H9 (cell line): ENCODE results near the gene SLC17A5. TPM values are rescaled to one million over a fixed set of nuclear protein-coding genes. Genes with fewer than 3 reads are reported as not detected.

Experiments
- DNase-seq: peaks from one replicate; pipeline ENCODE4 v3.0.0-alpha.2; 2017
- H2AFZ ChIP-seq: one replicate; pipeline ENCODE4 v1.6.1; 2013; ENCODE audit warnings: mild to moderate bottlenecking, low read length, control low read depth, moderate library complexity
- H2AK5ac ChIP-seq: 2 replicates; pipeline ENCODE4 v1.6.1; 2013; ENCODE audit warnings: low read length, control low read depth, mixed read lengths; ENCODE audit not compliant: insufficient read length
- H2BK120ac ChIP-seq: one replicate; pipeline ENCODE4 v1.6.1; 2013; ENCODE audit warnings: low read depth, mild to moderate bottlenecking, low read length, control low read depth, inconsistent platforms; ENCODE audit not compliant: poor library complexity, severe bottlenecking
- H2BK12ac ChIP-seq: 2 replicates; pipeline ENCODE4 v1.6.1; 2013; ENCODE audit warnings: low read length, control low read depth, mixed read lengths, low read depth; ENCODE audit not compliant: insufficient read length
- H2BK15ac ChIP-seq: 2 replicates; pipeline ENCODE4 v1.6.1; 2013; ENCODE audit warnings: low read depth, low read length, control low read depth
- H2BK20ac ChIP-seq: one replicate; pipeline ENCODE4 v1.6.1; 2013; ENCODE audit warnings: low read depth, mild to moderate bottlenecking, low read length, control low read depth, inconsistent platforms; ENCODE audit not compliant: poor library complexity, severe bottlenecking
- H2BK5ac ChIP-seq: 2 replicates; pipeline ENCODE4 v1.6.1; 2013; ENCODE audit warnings: low read length, control low read depth, mixed read lengths; ENCODE audit not compliant: insufficient read length
- H3K14ac ChIP-seq: 2 replicates; pipeline ENCODE4 v1.6.1; 2013; ENCODE audit warnings: low read length, control low read depth; ENCODE audit not compliant: insufficient read depth
- H3K18ac ChIP-seq: 2 replicates; pipeline ENCODE4 v1.6.1; 2013; ENCODE audit warnings: low read depth, mild to moderate bottlenecking, mixed read lengths, low read length, control low read depth; ENCODE audit not compliant: insufficient read length
- H3K23ac ChIP-seq: 2 replicates; pipeline ENCODE4 v1.6.1; 2013; ENCODE audit warnings: low read length, control low read depth, mixed read lengths, low read depth; ENCODE audit not compliant: insufficient read length
- H3K23me2 ChIP-seq: 2 replicates; pipeline ENCODE4 v1.6.1; 2013; ENCODE audit warnings: low read depth, mild to moderate bottlenecking, mixed read lengths, low read length, control low read depth; ENCODE audit not compliant: insufficient read length, poor library complexity, severe bottlenecking
- H3K27ac ChIP-seq: 2 replicates; pipeline ENCODE4 v1.5.1; 2013; ENCODE audit warnings: low read length, control low read depth, mixed read lengths, low read depth; ENCODE audit not compliant: insufficient read length
- H3K27me3 ChIP-seq: 2 replicates; pipeline ENCODE4 v1.6.1; 2013; ENCODE audit warnings: low read length, control low read depth, inconsistent platforms; ENCODE audit not compliant: insufficient read depth
- H3K4ac ChIP-seq: 2 replicates; pipeline ENCODE4 v1.6.1; 2013; ENCODE audit warnings: low read depth, mild to moderate bottlenecking, control low read depth, inconsistent platforms, low read length, moderate library complexity
- H3K4me1 ChIP-seq: 2 replicates; pipeline ENCODE4 v1.6.1; 2013; ENCODE audit warnings: low read length, control low read depth, inconsistent platforms; ENCODE audit not compliant: insufficient read depth
- H3K4me2 ChIP-seq: 2 replicates; pipeline ENCODE4 v1.6.1; 2013; ENCODE audit warnings: low read length, control low read depth, mixed read lengths; ENCODE audit not compliant: insufficient read length, insufficient read depth
- H3K56ac ChIP-seq: 2 replicates; pipeline ENCODE4 v1.6.1; 2013; ENCODE audit warnings: low read depth, mild to moderate bottlenecking, mixed read lengths, low read length, control low read depth; ENCODE audit not compliant: insufficient read length
- H3K79me1 ChIP-seq: 2 replicates; pipeline ENCODE4 v1.6.1; 2013; ENCODE audit warnings: low read depth, mild to moderate bottlenecking, moderate library complexity, low read length, control low read depth, inconsistent platforms; ENCODE audit not compliant: insufficient read depth, poor library complexity, severe bottlenecking
- H3K79me2 ChIP-seq: 2 replicates; pipeline ENCODE4 v1.6.1; 2013; ENCODE audit warnings: low read length, control low read depth, inconsistent platforms; ENCODE audit not compliant: insufficient read depth
- H3K9ac ChIP-seq: 2 replicates; pipeline ENCODE4 v1.6.1; 2013; ENCODE audit warnings: low read length, control low read depth, mixed read lengths; ENCODE audit not compliant: insufficient read length; ENCODE audit errors: extremely low read depth
- H3K9me3 ChIP-seq: one replicate; pipeline ENCODE4 v1.6.1; 2013; ENCODE audit warnings: low read depth, low read length, inconsistent platforms; ENCODE audit not compliant: control insufficient read depth
- H3T11ph ChIP-seq: one replicate; pipeline ENCODE4 v1.6.1; 2013; ENCODE audit warnings: mild to moderate bottlenecking, low read length, control low read depth, inconsistent platforms
- H4K20me1 ChIP-seq: one replicate; pipeline ENCODE4 v1.6.1; 2013; ENCODE audit not compliant: control insufficient read depth, insufficient read length, insufficient read depth
- H4K5ac ChIP-seq: 2 replicates; pipeline ENCODE4 v1.6.1; 2013; ENCODE audit warnings: low read depth, mild to moderate bottlenecking, mixed read lengths, low read length, control low read depth; ENCODE audit not compliant: insufficient read length
- H4K8ac ChIP-seq: replicated peaks from 2 replicates; pipeline ENCODE4 v1.6.1; 2013; ENCODE audit warnings: low read length, control low read depth, mixed read lengths, low read depth; ENCODE audit not compliant: insufficient read length
- H4K91ac ChIP-seq: 2 replicates; pipeline ENCODE4 v1.6.1; 2013; ENCODE audit warnings: low read depth, mild to moderate bottlenecking, moderate library complexity, mixed read lengths, low read length, control low read depth; ENCODE audit not compliant: insufficient read length
- H3K27ac Mint-ChIP-seq, 3 experiments: 2 replicates in 2 of 3; 3 replicates in 1 of 3; pipeline ENCODE4 v1.8.0; 2020 to 2021; ENCODE audit warnings: mixed read lengths in 3 of 3, mild to moderate bottlenecking in 1 of 3, moderate library complexity in 1 of 3
- H3K27me3 Mint-ChIP-seq: 2 replicates; pipeline ENCODE4 v1.8.0; 2021; ENCODE audit warnings: low read depth, mild to moderate bottlenecking, moderate library complexity, mixed read lengths
- H3K36me3 Mint-ChIP-seq, 3 experiments: 2 replicates in 2 of 3; 3 replicates in 1 of 3; pipeline ENCODE4 v1.8.0; 2020 to 2021; ENCODE audit warnings: low read depth in 3 of 3, mixed read lengths in 3 of 3; ENCODE audit not compliant: insufficient read depth in 1 of 3
- H3K4me1 Mint-ChIP-seq, 2 experiments: 2 replicates each; pipeline ENCODE4 v1.8.0; 2020; ENCODE audit warnings: mixed read lengths in 2 of 2
- H3K4me3 Mint-ChIP-seq, 2 experiments: 2 replicates in 1 of 2; 3 replicates in 1 of 2; pipeline ENCODE4 v1.8.0; 2020 to 2021; ENCODE audit warnings: mild to moderate bottlenecking in 2 of 2, mixed read lengths in 2 of 2, moderate library complexity in 1 of 2
- H3K9me3 Mint-ChIP-seq, 2 experiments: 2 replicates in 1 of 2; 3 replicates in 1 of 2; pipeline ENCODE4 v1.8.0; 2020; ENCODE audit warnings: mild to moderate bottlenecking in 2 of 2, mixed read lengths in 2 of 2, moderate library complexity in 1 of 2
- CTCF ChIP-seq: fragments of 200-600 bp; sonication (generic); conservative IDR thresholded peaks from 3 replicates; pipeline ENCODE4 v1.8.0; 2021; ENCODE audit warnings: antibody characterized with exemption, mild to moderate bottlenecking
- WGBS: extraction: QIAGEN DNeasy Blood & Tissue Kit; methylation state at CpG from one replicate; pipeline ENCODE4 v1.1.7; 2013; ENCODE audit warnings: missing lambda C conversion rate, low lambda C conversion rate, mixed read lengths; ENCODE audit not compliant: insufficient read length; ENCODE audit errors: extremely low coverage; 5-methylcytosine and 5-hydroxymethylcytosine counted together
- total RNA-seq: library from RNA; stranded (reverse); gene quantifications from 2 replicates; pipeline ENCODE4 v1.2.1, GENCODE V29; 2021

SLC17A5 gene
- total RNA-seq, 1 experiment from 2014 or later, result 8.9 TPM

GRCh38 chr6:73614802-73615201 lies 39.0 kb downstream of the SLC17A5 start:
- no peaks in the 10 kb centered on the region for H3K9me3 ChIP-seq
- H2AK5ac ChIP-seq, result no peak overlapping the region
- no peak overlapping the region for H2BK5ac ChIP-seq
- H4K5ac ChIP-seq, result no peak overlapping the region
- no peak overlapping the region for H4K91ac ChIP-seq
- no peak overlapping the region for H3K4ac ChIP-seq
- H2BK12ac ChIP-seq, result no peak overlapping the region
- H4K8ac ChIP-seq, result no peak overlapping the region
- H3K4me1 ChIP-seq, result no peaks in the 10 kb centered on the region
- H4K20me1 ChIP-seq, result no peaks in the 10 kb centered on the region
- Mint-ChIP-seq H3K27ac (no peak overlapping the region), H3K27me3 (no peaks in the 10 kb centered on the region), H3K4me1 (peaks cover under 1% of the 10 kb centered on the region in 2 experiments; a peak in 2 of 4 replicates), H3K4me3 (no peak overlapping the region), H3K36me3 (peaks cover 0 to 9% (median 5%) of the 10 kb centered on the region in 3 experiments; a peak in 5 of 7 replicates), H3K9me3 (no peaks in the 10 kb centered on the region)
- no peak overlapping the region for H3K4me2 ChIP-seq
- H3K56ac ChIP-seq, result no peak overlapping the region
- H3K23ac ChIP-seq, result no peak overlapping the region
- H3K23me2 ChIP-seq, result no peaks in the 10 kb centered on the region
- H2BK120ac ChIP-seq, result no peak overlapping the region
- no peak overlapping the region for H2BK15ac ChIP-seq
- DNase-seq, result no peak
- no peak overlapping the region for H3T11ph ChIP-seq
- no peaks in the 10 kb centered on the region for H3K79me2 ChIP-seq
- H2BK20ac ChIP-seq, result no peak overlapping the region
- TF ChIP-seq CTCF, result no peak
- H3K18ac ChIP-seq, result no peak overlapping the region
- H2AFZ ChIP-seq, result no peak overlapping the region
- H3K27me3 ChIP-seq, result no peaks in the 10 kb centered on the region
- H3K9ac ChIP-seq, result no peak overlapping the region
- no peaks in the 10 kb centered on the region for H3K79me1 ChIP-seq
- no peak overlapping the region for H3K27ac ChIP-seq
- no CpG with 5 or more reads among the region's 6 CpGs for WGBS
- no peak overlapping the region for H3K14ac ChIP-seq
